Spleen (tissue), 11 donors: Measurements from ENCODE around the gene RASL11B. TPM values are rescaled to one million over a fixed set of nuclear protein-coding genes. Genes with fewer than 3 reads are reported as not detected.

ENCODE experiments used
- DNase-seq: peaks from one replicate; pipeline ENCODE4 v3.0.0-alpha.2; 2020
- H3K27ac ChIP-seq, 8 donors: fragments of 200-600 bp; sonication (generic) in 7 of 8; 1 replicate in 4 of 8; 2 replicates in 4 of 8; pipeline versions ENCODE4 v1.5.0 to v1.8.0; 2016 to 2021; ENCODE audit warnings: inconsistent platforms in 4 of 8, mild to moderate bottlenecking in 4 of 8, moderate library complexity in 1 of 8
- H3K27me3 ChIP-seq, 7 donors: fragments of 200-600 bp; sonication (generic) in 6 of 7; replicated peaks in 1 of 7; 1 replicate in 4 of 7; 2 replicates in 3 of 7; pipeline versions ENCODE4 v1.5.0 to v1.8.0; 2016 to 2021; ENCODE audit warnings: inconsistent platforms in 3 of 7, mild to moderate bottlenecking in 1 of 7
- H3K36me3 ChIP-seq, 6 donors: fragments of 200-600 bp; sonication (generic) in 5 of 6; 1 replicate in 4 of 6; 2 replicates in 2 of 6; pipeline versions ENCODE4 v1.5.0 to v1.8.0; 2016 to 2021; ENCODE audit warnings: inconsistent platforms in 2 of 6
- H3K4me1 ChIP-seq, 6 donors: fragments of 200-600 bp; sonication (generic) in 5 of 6; 1 replicate in 3 of 6; 2 replicates in 3 of 6; pipeline versions ENCODE4 v1.5.0 to v1.8.0; 2016 to 2021; ENCODE audit warnings: inconsistent platforms in 3 of 6
- H3K4me3 ChIP-seq, 8 donors: fragments of 200-600 bp; sonication (generic) in 7 of 8; 1 replicate in 4 of 8; 2 replicates in 4 of 8; pipeline versions ENCODE4 v1.5.0 to v1.8.0; 2016 to 2021; ENCODE audit warnings: inconsistent platforms in 4 of 8, mild to moderate bottlenecking in 4 of 8, moderate library complexity in 2 of 8
- H3K9me3 ChIP-seq, 8 donors: fragments of 200-600 bp; sonication (generic) in 7 of 8; 1 replicate in 4 of 8; 2 replicates in 4 of 8; pipeline versions ENCODE4 v1.5.0 to v1.8.0; 2016 to 2021; ENCODE audit warnings: inconsistent platforms in 4 of 8
- POLR2A ChIP-seq, 3 donors: fragments of 450-650 bp; IDR thresholded peaks; one replicate each; pipeline ENCODE4 v1.5.1; 2017; ENCODE audit warnings: antibody characterized with exemption in 3 of 3, mild to moderate bottlenecking in 1 of 3
- POLR2AphosphoS5 ChIP-seq, 3 donors: sonication (generic); formaldehyde crosslinking; IDR thresholded peaks; one replicate each; pipeline ENCODE4 v1.5.1; 2017; ENCODE audit warnings: antibody characterized with exemption in 3 of 3
- WGBS, 5 donors: extraction: QIAGEN DNeasy Blood & Tissue Kit in 3 of 5; methylation state at CpG; one replicate each; pipeline versions ENCODE4 v1.1.5 to v1.1.7; 2013 to 2018; 5-methylcytosine and 5-hydroxymethylcytosine counted together
- intact Hi-C: fragments of 100-400 bp; cut with DNase I; formaldehyde crosslinking; loops from one replicate; pipeline ENCODE4 v1.15.0; 2023; ENCODE audit warnings: low total_unique reads
- polyA plus RNA-seq, 3 donors: library from polyadenylated mRNA; stranded (reverse); fragments of 200-250 nt; gene quantifications; one replicate each; pipeline ENCODE4 v1.2.1, GENCODE V29; 2013
- total RNA-seq, 7 donors: library from RNA; depleted of rRNA in 3 of 7; stranded (reverse); fragments of >200 nt in 3 of 7; fragmentation: NEBNext Ultra II Directional in 4 of 7; extraction: Animal tissue kit (Norgen Biotek cat#: 25700) in 4 of 7; gene quantifications; one replicate each; pipeline versions ENCODE4 v1.1.0 to v1.2.1, GENCODE V29; 2016 to 2021
- TF ChIP-seq, protein P1 (sequence below), 11 experiments: fragments of 200-600 bp in 7 of 11; fragments of 450-650 bp in 4 of 11; sonication (generic) in 4 of 11; IDR thresholded peaks in 8 of 11; conservative IDR thresholded peaks in 3 of 11; 1 replicate in 7 of 11; 2 replicates in 4 of 11; pipeline versions ENCODE4 v1.4.0 to v1.8.0; 2016 to 2021; ENCODE audit warnings: antibody characterized with exemption in 11 of 11, inconsistent platforms in 4 of 11, mild to moderate bottlenecking in 1 of 11
- donor health status: healthy with polysubstance abuse.
- donor health status: DM: no; HTN: no; CAD: no; lungs with moderate emphysema.
- donor health status: DM: no; HTN: no; CAD: no.
- donor health status: Bipolar disorder and iron deficiency.
- donor health status: healthy.
- donor health status: DM: no; HTN: no; CAD: no.
- donor health status: DM: yes; HTN: yes; CAD: no.

RASL11B gene
- total and polyA plus RNA-seq, 10 donors: 4.4 to 55.6 (median 18.9) TPM

DNA sequence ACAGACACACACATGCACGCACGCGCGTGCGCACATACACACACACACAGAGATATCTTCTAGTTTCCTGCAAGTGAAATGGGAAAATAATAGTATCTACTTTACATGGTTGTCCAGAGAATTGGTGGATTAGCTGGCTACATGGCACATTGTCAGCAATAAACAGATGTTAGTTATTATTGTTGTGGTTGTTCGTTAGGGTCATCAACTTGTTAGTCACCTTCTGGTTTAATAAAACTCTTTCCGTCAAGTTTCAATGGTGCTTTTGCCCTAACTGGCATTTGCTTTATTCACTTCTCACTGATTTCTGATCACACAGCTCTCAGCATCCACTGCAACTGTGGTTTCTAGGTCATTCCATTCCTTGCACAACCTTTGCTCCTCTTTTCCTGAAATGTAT, 25.4 kb upstream of the RASL11B start:
- no peaks in the 10 kb centered on the region for H3K27me3 ChIP-seq
- no peaks in the 10 kb centered on the region for H3K36me3 ChIP-seq
- no peak for DNase-seq
- TF ChIP-seq POLR2AphosphoS5 (IDR thresholded peaks at IDR 0.05) (no peak), POLR2A (IDR thresholded peaks at IDR 0.05) (no peak)
- TF ChIP-seq, protein P1, sequence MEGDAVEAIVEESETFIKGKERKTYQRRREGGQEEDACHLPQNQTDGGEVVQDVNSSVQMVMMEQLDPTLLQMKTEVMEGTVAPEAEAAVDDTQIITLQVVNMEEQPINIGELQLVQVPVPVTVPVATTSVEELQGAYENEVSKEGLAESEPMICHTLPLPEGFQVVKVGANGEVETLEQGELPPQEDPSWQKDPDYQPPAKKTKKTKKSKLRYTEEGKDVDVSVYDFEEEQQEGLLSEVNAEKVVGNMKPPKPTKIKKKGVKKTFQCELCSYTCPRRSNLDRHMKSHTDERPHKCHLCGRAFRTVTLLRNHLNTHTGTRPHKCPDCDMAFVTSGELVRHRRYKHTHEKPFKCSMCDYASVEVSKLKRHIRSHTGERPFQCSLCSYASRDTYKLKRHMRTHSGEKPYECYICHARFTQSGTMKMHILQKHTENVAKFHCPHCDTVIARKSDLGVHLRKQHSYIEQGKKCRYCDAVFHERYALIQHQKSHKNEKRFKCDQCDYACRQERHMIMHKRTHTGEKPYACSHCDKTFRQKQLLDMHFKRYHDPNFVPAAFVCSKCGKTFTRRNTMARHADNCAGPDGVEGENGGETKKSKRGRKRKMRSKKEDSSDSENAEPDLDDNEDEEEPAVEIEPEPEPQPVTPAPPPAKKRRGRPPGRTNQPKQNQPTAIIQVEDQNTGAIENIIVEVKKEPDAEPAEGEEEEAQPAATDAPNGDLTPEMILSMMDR (IDR thresholded peaks at IDR 0.05 in 8 of 11, conservative IDR thresholded peaks at IDR 0.05 in 3 of 11): no peak
- H3K4me1 ChIP-seq: peaks cover 0 to 6% (median 0%) of the 10 kb centered on the region in 6 donors
- H3K27ac ChIP-seq: no peak overlapping the region
- 85 to 96% (median 94%) methylated on average over 7 of the region's 7 CpGs for WGBS, 5 donors
- H3K4me3 ChIP-seq: no peak overlapping the region
- intact Hi-C loops: no loop called here
- H3K9me3 ChIP-seq: no peaks in the 10 kb centered on the region

DNA sequence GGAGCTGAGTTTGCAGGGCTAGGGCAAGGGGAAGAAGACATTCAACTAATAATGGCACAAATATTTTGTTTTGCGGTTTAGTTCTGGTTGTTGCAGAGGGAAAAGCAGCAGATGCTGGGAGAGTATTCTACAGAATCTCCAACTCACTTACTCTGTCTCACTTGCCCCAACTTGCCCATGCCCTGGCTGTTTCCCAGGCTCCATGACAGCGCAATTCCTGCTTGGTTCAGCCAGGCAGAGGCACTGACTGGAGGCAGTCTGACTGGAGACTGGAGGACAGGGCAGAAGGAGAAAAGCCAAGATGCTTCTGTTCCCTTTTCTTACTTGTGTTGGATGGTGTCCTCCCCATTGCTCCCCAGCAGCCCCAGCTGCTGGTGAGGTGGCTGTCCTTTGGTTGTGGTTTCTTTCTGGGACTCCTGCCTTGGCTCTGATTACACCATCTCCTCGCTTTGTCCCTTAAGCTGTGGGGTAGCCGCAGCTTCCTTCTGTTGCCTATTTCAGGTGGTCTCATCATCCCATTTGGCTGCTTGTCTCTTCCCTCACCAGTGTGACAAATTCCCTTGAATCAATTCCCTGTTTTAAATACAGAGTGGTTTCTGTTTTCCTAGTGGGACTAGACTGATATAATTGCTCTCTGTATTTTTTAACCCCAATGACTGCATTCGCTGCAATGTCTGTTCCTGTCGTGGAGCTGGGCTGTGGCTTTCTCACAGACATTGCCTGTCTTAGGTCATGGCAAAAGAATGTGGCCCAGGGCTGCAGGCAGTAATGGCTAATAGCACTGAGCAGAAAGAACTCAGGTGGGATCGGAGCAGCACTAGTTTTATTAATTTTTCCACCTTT, 24.2 kb upstream of the RASL11B start:
- H3K36me3 ChIP-seq: no peaks in the 10 kb centered on the region

DNA sequence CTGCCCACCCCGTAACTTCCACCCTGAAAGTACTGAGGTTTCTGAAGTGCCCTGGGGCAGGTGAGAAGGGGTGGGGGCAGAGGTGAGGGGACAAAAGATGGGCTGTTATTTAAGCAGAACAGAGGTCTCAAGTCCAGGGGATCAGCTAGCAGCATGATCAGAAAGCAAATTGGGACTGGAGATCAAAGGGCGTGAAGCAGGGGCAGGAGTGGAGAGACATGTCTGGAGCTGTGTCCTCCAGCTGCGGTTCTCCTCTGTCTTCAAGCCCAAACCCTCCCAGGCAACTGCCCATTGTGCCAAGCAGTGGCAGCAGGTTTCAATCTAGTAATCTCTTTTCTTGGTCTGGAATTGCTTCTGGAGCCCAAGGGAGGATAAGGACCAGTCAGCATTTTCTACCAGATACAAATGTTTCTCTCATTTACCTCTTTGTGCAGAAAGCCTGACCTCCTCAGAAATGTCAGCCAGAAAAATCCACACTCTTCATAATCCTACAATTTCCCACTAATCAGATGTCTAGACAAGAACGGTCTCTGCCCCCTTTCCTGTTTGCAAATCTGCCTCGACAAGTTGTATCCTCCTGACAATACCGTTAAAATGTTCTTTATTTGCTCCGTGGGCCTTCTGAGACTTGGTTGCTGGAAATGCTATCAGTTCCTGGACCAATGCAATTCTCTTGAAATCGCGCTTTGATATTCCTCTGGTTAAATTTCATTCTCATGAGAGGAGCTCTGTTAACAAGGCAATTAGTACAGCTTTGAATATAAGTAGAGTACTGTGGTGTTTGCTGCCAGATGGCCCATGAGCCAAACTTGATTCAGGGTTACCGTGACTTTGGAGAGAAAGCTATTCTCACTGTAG, 23.2 kb upstream of the RASL11B start:
- no peak for DNase-seq
- no peak for TF ChIP-seq POLR2AphosphoS5 (IDR thresholded peaks at IDR 0.05)
- TF ChIP-seq, protein P1 (IDR thresholded peaks at IDR 0.05 in 8 of 11, conservative IDR thresholded peaks at IDR 0.05 in 3 of 11): no peak
- no peak for TF ChIP-seq POLR2A (IDR thresholded peaks at IDR 0.05)
- intact Hi-C loops: no loop called here
- Histone ChIP-seq H3K4me3 (no peak overlapping the region), H3K9me3 (no peaks in the 10 kb centered on the region), H3K27me3 (no peaks in the 10 kb centered on the region), H3K27ac (no peak overlapping the region), H3K36me3 (no peaks in the 10 kb centered on the region), H3K4me1 (peaks cover 0 to 15% (median 2%) of the 10 kb centered on the region in 6 donors)
- 74 to 85% (median 80%) methylated on average over 10 of the region's 10 CpGs for WGBS, 5 donors

More for the DNA sequence above, 24.2 kb upstream of the RASL11B start:
- 76 to 92% (median 86%) methylated on average over 7 of the region's 7 CpGs for WGBS, 5 donors
- TF ChIP-seq POLR2A (IDR thresholded peaks at IDR 0.05) (no peak), POLR2AphosphoS5 (IDR thresholded peaks at IDR 0.05) (no peak)
- TF ChIP-seq, protein P1 (IDR thresholded peaks at IDR 0.05 in 8 of 11, conservative IDR thresholded peaks at IDR 0.05 in 3 of 11): no peak
- DNase-seq: no peak
- no peak overlapping the region for H3K27ac ChIP-seq
- no peaks in the 10 kb centered on the region for H3K9me3 ChIP-seq
- H3K27me3 ChIP-seq: no peaks in the 10 kb centered on the region
- H3K4me1 ChIP-seq: peaks cover 0 to 10% (median 0%) of the 10 kb centered on the region in 6 donors
- intact Hi-C loops: no loop called here
- H3K4me3 ChIP-seq: no peak overlapping the region
